NCI-H1048 (cell line): ENCODE results near the gene CMTM1.
"Not testable (repeated sequence)": the region's sequence is repeated elsewhere in the genome, so short reads cannot be mapped to it uniquely, and the experiment has no call there.

Experiments used
- DNase-seq: peaks from one replicate; lab custom pipeline; 2025; lab: John Stamatoyannopoulos, UW

The CMTM1 gene

DNA sequence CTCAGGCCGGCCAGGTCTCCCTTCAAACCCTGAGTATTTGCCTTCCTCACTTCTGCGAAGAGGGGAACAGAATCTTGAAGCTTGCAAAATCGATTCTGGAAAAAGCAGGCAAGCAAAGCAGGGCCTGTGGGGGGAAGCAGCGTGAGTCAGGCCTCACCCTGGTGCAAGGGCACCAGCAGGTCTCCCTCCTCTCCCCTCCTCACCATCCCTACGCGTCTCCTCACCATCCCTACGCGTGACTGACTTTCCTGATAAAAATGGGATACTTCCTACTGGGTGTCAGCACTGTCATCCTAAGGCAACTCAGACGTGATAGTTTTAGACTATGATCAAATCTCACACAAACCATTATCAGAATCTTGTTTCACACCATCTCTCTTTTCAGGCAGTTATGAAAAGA is 50.4 kb downstream of the CMTM1 start:
- no peak for DNase-seq

DNA sequence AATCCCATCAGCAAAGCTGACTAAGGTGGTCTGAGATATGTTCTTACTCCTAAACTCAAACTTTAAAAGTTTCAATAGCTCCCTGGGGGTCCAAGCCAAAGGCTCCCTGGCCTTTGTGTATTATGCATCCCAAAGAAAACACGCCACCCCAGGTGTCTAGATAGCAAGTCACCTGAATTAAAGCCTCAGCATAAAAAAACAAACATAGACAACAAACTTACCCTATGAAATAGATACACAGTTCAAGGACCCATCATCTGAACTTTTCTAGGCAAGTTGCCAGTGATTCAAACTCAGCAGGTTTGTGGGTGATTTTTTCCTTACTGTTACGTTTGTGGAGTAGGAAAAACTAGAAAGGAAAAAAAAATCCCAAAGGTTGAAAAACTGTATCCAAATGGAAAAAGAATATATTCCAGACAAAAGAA is 50.8 kb downstream of the CMTM1 start:
- no peak for DNase-seq

DNA sequence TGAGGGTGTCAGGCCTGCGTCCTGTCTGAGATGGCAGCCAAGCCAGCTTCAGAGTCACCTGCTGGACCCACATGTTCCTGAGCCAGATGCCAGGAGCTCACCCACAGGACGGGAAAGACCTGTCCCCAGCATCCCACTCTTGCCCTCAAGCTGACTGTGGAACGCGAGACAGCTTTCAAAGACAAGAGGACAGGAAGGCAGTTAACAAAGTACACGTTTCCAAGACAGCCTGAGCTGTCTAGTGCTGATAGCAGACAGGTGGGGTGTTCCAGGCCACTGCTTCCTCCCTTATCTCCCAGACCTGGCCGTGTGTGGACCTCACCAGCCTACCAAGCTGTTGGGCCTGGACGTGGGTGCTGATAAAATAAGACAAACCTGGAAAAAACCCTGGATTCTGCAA is 51.5 kb downstream of the CMTM1 start:
- DNase-seq = no peak

DNA sequence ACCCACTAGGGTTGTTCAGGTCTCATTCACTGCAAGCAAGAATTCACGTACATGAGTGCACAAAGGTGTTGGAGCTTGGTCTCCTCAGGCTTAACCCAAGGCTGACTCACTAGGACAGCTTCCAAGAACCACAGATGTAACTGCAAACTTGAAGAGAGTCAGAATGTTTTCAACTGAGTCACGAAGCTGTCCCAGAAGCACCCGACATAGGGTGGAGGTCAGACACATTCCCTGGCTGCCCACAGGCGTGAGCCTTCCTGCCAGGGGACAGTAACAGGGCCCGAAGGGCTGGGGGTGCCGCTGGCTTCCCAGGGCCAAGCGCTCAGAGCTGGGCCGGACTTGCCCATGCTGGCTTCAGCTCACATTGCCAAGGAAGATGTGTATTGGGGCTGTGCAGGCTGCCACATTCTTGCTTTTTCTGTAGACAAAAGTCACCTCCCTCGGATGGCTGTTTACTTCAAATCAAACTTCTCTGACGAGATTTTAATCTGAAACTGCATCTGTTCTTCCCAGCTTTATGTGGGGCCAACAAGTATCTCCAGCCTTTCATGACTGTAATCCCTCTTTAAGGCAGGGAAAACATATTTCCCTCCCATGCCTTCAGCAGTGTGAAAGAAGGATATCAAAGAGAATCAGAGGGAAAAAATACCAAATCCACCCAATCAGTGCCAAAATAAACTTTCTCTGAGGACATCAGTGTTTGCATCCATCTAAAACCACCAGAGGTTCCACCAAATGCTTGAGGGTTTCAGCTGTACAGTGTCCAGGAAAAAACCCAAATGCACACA is 52.5 kb downstream of the CMTM1 start:
- no peak for DNase-seq

DNA sequence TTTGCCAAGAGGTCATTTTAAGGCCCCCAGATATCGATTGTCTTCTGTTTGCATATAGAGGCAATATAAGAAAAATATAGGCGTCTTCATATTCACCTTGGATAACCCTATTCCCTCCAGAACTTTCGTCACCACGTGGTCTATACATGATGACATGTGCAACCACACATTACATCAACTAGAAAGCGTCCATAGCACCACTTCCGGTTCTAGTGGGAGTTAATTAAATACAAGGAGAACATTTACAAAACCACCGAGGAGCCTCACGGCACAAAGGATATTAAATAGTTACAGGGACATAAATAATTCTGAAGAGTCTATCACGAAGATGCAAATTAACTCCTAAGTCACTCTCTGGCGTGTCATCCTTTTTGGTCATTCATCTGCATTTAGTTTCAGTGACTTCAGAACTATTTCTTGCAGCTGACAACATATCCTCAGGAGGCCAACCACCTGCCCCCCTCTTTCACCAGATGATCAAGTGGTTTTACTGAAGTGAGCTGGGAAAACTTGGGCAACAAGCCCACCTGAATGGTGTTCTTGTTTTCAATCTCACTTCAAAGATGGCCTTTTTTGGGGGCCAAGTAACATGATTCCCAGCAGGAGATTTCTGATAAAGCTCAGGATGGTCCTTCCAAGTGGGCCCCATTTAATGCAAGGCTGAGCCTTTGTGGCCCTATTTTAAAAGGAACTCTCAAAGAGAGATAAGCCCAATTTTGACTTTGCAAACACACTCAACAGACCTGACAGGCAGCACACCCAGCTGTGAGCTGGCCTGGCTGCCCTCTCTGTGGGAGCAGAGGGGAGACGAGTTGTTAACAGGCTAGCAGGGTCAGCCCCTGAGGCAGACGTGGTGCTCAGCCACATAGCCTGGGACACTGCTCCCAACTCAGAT is 53.5 kb downstream of the CMTM1 start:
- DNase-seq = no peak

DNA sequence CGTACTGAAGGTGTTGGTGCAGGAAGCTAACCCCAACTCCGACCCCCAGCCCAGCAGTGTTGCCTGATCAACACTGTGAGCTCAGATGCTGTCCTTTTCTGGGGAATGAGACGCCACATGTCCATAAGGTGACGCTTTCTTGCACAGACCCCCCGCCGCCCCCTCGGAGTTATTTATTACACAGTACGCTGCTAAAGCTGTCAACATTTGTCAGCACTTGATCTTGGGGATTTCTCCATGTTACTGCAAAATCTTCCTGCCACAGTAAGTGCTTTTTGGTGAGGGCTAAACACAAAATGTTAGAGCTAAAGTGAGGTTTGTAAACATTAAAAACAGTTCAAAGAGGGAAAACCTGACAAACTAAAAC is 54.2 kb downstream of the CMTM1 start:
- DNase-seq = no peak

DNA sequence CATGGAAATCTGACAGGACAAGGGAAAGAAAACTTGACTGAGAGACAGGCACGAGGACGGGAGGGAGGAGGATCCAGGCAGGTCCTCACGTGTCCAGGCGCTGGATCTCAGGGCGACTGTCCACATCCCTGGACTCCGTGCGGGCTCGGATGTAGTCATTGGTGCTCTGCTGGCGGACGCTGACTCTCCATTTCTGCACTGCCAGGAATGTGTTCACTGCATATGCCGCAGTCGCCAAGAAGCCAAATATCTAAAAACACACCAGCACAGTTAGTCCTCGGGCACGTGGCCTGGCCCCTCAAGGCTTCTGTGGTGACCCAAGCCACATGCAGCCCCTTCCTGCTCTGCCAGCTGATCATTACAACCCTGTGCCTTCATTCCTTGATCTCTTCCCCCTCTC is 55.7 kb downstream of the CMTM1 start:
- no peak for DNase-seq

DNA sequence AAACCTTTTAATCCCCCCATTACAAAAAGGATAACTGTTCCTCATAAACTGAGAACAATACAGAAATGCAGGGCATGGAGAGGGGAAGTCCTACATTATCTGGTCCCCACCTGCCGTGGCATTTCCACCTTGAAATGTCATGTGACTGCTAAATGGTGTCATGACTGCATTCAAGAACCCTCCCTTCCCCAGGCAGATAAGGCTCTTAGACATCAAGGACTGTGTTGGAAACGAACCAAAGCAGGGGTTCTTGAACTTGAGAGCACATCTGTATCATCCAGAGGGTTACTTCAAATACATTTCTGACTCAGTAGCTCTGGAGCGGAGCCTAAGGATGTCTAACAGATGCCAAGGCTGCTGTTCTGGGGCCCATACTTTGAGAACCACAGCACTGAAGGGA is 56.6 kb downstream of the CMTM1 start:
- no peak for DNase-seq

DNA sequence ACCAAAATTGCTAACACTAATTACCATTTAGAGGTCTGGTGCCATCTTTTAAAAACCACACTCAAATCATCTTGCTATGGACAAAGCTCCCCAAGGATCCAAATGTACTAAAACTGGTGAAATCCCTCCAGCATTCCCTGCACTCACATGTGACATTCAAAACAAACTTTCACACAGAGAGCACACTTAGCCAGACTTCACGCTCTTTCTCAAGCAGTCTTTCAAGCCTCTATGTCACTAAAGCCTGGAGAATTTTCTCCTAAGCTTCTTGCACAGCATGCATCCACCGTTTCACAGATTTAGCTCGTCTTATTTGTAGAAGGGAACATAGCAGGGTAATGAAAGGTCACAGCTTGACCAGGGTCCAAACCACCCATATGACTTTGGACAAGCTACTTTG is 57.5 kb downstream of the CMTM1 start:
- DNase-seq = no peak

DNA sequence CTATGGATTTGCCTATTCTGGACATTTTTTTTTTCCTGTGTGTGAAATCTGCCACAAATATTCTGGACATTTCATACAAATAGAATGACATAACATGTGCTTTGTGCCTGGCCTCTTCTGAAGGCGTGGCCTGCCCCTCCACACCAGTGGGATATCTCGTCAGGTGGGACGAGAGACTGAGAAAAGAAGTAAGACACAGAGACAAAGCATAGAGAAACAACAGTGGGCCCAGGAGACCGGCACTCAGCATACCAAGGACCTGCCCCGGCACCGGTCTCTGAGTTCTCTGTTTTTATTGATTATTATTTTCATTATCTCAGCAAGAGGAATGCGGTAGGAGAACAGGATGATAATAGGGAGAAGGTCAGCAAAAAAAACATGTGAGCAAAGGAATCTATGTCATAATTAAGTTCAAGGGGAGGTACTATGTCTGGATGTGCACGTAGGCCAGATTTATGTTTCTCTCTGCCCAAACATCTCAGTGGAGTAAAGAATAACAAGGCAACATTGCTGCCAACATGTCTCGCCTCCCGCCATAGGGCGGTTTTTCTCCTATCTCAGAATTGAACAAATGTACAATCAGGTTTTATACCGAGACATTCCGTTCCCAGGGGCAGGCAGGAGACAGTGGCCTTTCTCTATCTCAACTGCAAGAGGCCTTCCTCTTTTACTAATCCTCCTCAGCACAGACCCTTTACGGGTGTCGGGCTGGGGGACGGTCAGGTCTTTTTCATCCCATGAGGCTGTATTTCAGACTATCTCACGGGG is 61.6 kb downstream of the CMTM1 start:
- DNase-seq = not testable (repeated sequence)
